ENCODE measurements around the gene FYB2.

DNA sequence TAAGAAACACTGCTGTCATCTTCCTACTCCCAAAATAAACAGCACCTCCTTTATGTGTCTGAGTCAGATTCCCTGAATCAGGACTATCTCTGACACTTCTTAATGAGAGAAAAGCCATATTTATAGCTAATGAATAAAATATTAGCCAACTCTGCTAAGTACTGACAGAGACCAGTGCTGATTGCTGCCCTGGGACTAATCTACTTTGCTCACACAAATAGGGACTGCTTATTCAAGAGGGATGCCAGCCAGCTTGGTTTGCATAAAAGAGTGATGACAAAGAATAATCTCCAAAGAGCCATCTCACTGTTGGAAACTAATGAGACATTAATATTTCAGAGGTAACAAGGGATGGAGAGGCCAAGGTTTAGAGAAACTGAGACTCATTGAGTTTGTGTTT, 36.4 kb downstream of the FYB2 start:
- TF ChIP-seq, protein P1, sequence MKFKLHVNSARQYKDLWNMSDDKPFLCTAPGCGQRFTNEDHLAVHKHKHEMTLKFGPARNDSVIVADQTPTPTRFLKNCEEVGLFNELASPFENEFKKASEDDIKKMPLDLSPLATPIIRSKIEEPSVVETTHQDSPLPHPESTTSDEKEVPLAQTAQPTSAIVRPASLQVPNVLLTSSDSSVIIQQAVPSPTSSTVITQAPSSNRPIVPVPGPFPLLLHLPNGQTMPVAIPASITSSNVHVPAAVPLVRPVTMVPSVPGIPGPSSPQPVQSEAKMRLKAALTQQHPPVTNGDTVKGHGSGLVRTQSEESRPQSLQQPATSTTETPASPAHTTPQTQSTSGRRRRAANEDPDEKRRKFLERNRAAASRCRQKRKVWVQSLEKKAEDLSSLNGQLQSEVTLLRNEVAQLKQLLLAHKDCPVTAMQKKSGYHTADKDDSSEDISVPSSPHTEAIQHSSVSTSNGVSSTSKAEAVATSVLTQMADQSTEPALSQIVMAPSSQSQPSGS (CRISPR knock-in tag; IDR thresholded peaks at IDR 0.05; ENCODE audit: borderline replicate concordance, low read depth), result no peak
- TF ChIP-seq ZNF396 (CRISPR knock-in tag; IDR thresholded peaks at IDR 0.05; ENCODE audit: borderline replicate concordance), result no peak
- TF ChIP-seq, protein P2, sequence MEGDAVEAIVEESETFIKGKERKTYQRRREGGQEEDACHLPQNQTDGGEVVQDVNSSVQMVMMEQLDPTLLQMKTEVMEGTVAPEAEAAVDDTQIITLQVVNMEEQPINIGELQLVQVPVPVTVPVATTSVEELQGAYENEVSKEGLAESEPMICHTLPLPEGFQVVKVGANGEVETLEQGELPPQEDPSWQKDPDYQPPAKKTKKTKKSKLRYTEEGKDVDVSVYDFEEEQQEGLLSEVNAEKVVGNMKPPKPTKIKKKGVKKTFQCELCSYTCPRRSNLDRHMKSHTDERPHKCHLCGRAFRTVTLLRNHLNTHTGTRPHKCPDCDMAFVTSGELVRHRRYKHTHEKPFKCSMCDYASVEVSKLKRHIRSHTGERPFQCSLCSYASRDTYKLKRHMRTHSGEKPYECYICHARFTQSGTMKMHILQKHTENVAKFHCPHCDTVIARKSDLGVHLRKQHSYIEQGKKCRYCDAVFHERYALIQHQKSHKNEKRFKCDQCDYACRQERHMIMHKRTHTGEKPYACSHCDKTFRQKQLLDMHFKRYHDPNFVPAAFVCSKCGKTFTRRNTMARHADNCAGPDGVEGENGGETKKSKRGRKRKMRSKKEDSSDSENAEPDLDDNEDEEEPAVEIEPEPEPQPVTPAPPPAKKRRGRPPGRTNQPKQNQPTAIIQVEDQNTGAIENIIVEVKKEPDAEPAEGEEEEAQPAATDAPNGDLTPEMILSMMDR (IDR thresholded peaks at IDR 0.05), result no peak
- TF ChIP-seq IRF2 (CRISPR knock-in tag; IDR thresholded peaks at IDR 0.05; ENCODE audit: borderline replicate concordance, low read depth), result no peak
- TF ChIP-seq, protein P3, sequence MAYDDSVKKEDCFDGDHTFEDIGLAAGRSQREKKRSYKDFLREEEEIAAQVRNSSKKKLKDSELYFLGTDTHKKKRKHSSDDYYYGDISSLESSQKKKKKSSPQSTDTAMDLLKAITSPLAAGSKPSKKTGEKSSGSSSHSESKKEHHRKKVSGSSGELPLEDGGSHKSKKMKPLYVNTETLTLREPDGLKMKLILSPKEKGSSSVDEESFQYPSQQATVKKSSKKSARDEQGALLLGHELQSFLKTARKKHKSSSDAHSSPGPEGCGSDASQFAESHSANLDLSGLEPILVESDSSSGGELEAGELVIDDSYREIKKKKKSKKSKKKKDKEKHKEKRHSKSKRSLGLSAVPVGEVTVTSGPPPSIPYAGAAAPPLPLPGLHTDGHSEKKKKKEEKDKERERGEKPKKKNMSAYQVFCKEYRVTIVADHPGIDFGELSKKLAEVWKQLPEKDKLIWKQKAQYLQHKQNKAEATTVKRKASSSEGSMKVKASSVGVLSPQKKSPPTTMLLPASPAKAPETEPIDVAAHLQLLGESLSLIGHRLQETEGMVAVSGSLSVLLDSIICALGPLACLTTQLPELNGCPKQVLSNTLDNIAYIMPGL (CRISPR knock-in tag; IDR thresholded peaks at IDR 0.05), result no peak
- TF ChIP-seq, protein P4, sequence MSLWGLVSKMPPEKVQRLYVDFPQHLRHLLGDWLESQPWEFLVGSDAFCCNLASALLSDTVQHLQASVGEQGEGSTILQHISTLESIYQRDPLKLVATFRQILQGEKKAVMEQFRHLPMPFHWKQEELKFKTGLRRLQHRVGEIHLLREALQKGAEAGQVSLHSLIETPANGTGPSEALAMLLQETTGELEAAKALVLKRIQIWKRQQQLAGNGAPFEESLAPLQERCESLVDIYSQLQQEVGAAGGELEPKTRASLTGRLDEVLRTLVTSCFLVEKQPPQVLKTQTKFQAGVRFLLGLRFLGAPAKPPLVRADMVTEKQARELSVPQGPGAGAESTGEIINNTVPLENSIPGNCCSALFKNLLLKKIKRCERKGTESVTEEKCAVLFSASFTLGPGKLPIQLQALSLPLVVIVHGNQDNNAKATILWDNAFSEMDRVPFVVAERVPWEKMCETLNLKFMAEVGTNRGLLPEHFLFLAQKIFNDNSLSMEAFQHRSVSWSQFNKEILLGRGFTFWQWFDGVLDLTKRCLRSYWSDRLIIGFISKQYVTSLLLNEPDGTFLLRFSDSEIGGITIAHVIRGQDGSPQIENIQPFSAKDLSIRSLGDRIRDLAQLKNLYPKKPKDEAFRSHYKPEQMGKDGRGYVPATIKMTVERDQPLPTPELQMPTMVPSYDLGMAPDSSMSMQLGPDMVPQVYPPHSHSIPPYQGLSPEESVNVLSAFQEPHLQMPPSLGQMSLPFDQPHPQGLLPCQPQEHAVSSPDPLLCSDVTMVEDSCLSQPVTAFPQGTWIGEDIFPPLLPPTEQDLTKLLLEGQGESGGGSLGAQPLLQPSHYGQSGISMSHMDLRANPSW (CRISPR knock-in tag; conservative IDR thresholded peaks at IDR 0.05; ENCODE audit: low read depth), result no peak
- TF ChIP-seq, protein P5, sequence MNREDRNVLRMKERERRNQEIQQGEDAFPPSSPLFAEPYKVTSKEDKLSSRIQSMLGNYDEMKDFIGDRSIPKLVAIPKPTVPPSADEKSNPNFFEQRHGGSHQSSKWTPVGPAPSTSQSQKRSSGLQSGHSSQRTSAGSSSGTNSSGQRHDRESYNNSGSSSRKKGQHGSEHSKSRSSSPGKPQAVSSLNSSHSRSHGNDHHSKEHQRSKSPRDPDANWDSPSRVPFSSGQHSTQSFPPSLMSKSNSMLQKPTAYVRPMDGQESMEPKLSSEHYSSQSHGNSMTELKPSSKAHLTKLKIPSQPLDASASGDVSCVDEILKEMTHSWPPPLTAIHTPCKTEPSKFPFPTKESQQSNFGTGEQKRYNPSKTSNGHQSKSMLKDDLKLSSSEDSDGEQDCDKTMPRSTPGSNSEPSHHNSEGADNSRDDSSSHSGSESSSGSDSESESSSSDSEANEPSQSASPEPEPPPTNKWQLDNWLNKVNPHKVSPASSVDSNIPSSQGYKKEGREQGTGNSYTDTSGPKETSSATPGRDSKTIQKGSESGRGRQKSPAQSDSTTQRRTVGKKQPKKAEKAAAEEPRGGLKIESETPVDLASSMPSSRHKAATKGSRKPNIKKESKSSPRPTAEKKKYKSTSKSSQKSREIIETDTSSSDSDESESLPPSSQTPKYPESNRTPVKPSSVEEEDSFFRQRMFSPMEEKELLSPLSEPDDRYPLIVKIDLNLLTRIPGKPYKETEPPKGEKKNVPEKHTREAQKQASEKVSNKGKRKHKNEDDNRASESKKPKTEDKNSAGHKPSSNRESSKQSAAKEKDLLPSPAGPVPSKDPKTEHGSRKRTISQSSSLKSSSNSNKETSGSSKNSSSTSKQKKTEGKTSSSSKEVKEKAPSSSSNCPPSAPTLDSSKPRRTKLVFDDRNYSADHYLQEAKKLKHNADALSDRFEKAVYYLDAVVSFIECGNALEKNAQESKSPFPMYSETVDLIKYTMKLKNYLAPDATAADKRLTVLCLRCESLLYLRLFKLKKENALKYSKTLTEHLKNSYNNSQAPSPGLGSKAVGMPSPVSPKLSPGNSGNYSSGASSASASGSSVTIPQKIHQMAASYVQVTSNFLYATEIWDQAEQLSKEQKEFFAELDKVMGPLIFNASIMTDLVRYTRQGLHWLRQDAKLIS (CRISPR knock-in tag; IDR thresholded peaks at IDR 0.05; ENCODE audit: borderline replicate concordance), result no peak
- TF ChIP-seq ELF4 (CRISPR knock-in tag; IDR thresholded peaks at IDR 0.05; ENCODE audit: low read depth), result no peak
- TF ChIP-seq, protein P6, sequence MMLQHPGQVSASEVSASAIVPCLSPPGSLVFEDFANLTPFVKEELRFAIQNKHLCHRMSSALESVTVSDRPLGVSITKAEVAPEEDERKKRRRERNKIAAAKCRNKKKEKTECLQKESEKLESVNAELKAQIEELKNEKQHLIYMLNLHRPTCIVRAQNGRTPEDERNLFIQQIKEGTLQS (CRISPR knock-in tag; conservative IDR thresholded peaks at IDR 0.05), result no peak
- no peak for TF ChIP-seq RELA (CRISPR knock-in tag; IDR thresholded peaks at IDR 0.05; ENCODE audit: borderline replicate concordance)
- TF ChIP-seq, protein P7, sequence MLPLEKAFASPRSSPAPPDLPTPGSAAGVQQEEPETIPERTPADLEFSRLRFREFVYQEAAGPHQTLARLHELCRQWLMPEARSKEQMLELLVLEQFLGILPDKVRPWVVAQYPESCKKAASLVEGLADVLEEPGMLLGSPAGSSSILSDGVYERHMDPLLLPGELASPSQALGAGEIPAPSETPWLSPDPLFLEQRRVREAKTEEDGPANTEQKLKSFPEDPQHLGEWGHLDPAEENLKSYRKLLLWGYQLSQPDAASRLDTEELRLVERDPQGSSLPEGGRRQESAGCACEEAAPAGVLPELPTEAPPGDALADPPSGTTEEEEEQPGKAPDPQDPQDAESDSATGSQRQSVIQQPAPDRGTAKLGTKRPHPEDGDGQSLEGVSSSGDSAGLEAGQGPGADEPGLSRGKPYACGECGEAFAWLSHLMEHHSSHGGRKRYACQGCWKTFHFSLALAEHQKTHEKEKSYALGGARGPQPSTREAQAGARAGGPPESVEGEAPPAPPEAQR (CRISPR knock-in tag; IDR thresholded peaks at IDR 0.05), result no peak
